ENCODE measurements around the gene PA2G4. TPM values are rescaled to one million over a fixed set of nuclear protein-coding genes. Genes with fewer than 3 reads are reported as not detected.
"Not testable (repeated sequence)": the region's sequence is repeated elsewhere in the genome, so short reads cannot be mapped to it uniquely, and the experiment has no call there.

Gene PA2G4
- total RNA-seq, 1 donor from 2014 or later, result 88.2 TPM

GRCh38 chr12:56154246-56154771 lies 50.0 kb downstream of the PA2G4 start:
- no peak for DNase-seq

- no peak for DNase-seq
These were observed 50.5 kb downstream of the PA2G4 start for GRCh38 chr12:56154818-56155217.

- DNase-seq, result no peak
These were observed 51.0 kb downstream of the PA2G4 start for GRCh38 chr12:56155256-56155845.

GRCh38 chr12:56156464-56157200 lies 52.3 kb downstream of the PA2G4 start:
- not testable (repeated sequence) for DNase-seq

GRCh38 chr12:56157201-56158028 lies 53.1 kb downstream of the PA2G4 start:
- peak; percentile 96 for DNase-seq

GRCh38 chr12:56158029-56158925 lies 53.9 kb downstream of the PA2G4 start, which contains the start of gene MYL6:
Gene MYL6 (plus strand): TSS chr12:56158359. CDS start chr12:56158402, 43 bp downstream.
- peak; percentile 98 for DNase-seq

- DNase-seq, result peak; percentile 65
These were observed 54.6 kb downstream of the PA2G4 start for GRCh38 chr12:56158926-56159461.

GRCh38 chr12:56159482-56160192 lies 55.3 kb downstream of the PA2G4 start:
- DNase-seq, result no peak

GRCh38 chr12:56160193-56160763 lies 55.9 kb downstream of the PA2G4 start:
- no peak for DNase-seq

- no peak for DNase-seq
These were observed 56.7 kb downstream of the PA2G4 start for GRCh38 chr12:56160894-56161689.

- no peak for DNase-seq
These were observed 57.5 kb downstream of the PA2G4 start for GRCh38 chr12:56161690-56162351.

- no peak for DNase-seq
These were observed 58.3 kb downstream of the PA2G4 start for GRCh38 chr12:56162468-56163290.

Other genes starting within 250 kb of the PA2G4 start
- gene PYM1, start 176.7 kb upstream of the PA2G4 start, total RNA-seq, result 21.0 TPM
- gene DGKA, start 173.4 kb upstream of the PA2G4 start, total RNA-seq, result 41.4 TPM
- gene PMEL, start 138.5 kb upstream of the PA2G4 start, total RNA-seq, result 19.8 TPM
- 25.7 TPM for gene CDK2, start 137.7 kb upstream of the PA2G4 start, total RNA-seq
- 51.4 TPM for gene RAB5B, start 130.5 kb upstream of the PA2G4 start, total RNA-seq
- 6.8 TPM for gene SUOX, start 107.3 kb upstream of the PA2G4 start, total RNA-seq
- gene IKZF4, start 83.5 kb upstream of the PA2G4 start, total RNA-seq, result 2.0 TPM
- gene RPS26, start 62.6 kb upstream of the PA2G4 start, total RNA-seq, result 200 TPM
- gene ERBB3, start 24.4 kb upstream of the PA2G4 start, total RNA-seq, result 69.5 TPM
- 2,112 TPM for gene RPL41, start 12.1 kb downstream of the PA2G4 start, total RNA-seq
- 3.0 TPM for gene ZC3H10, start 13.7 kb downstream of the PA2G4 start, total RNA-seq
- gene ESYT1, start 23.7 kb downstream of the PA2G4 start, total RNA-seq, result 71.6 TPM
- 78.8 TPM for gene MYL6B, start 48.0 kb downstream of the PA2G4 start, total RNA-seq
- gene MYL6, start 53.8 kb downstream of the PA2G4 start, total RNA-seq, result 1,018 TPM
- 58.4 TPM for gene SMARCC2, start 84.9 kb downstream of the PA2G4 start, total RNA-seq
- gene RNF41, start 117.4 kb downstream of the PA2G4 start, total RNA-seq, result 36.2 TPM
- 7.5 TPM for gene NABP2, start 119.8 kb downstream of the PA2G4 start, total RNA-seq
- gene SLC39A5, start 125.5 kb downstream of the PA2G4 start, total RNA-seq, result not detected
- 11.0 TPM for gene ANKRD52, start 153.8 kb downstream of the PA2G4 start, total RNA-seq
- gene COQ10A, start 162.4 kb downstream of the PA2G4 start, total RNA-seq, result 7.1 TPM
- gene CS, start 195.8 kb downstream of the PA2G4 start, total RNA-seq, result 118 TPM
- gene CNPY2, start 211.4 kb downstream of the PA2G4 start, total RNA-seq, result 30.4 TPM
- gene PAN2, start 229.4 kb downstream of the PA2G4 start, total RNA-seq, result 43.7 TPM
- 0.20 TPM for gene IL23A, start 234.3 kb downstream of the PA2G4 start, total RNA-seq